Fibroblast of the aortic adventitia (primary cell): ENCODE results near the gene CFAP77. TPM values are rescaled to one million over a fixed set of nuclear protein-coding genes. Genes with fewer than 3 reads are reported as not detected.
A peak's percentile ranks its signal among the peaks of the same experiment; 100 is the strongest.

Experiments used
- DNase-seq: peaks from one replicate; pipeline ENCODE4 v3.0.0-alpha.2; 2010; ENCODE audit warnings: low read depth
- H3K4me3 ChIP-seq: 2 replicates; pipeline ENCODE4 v1.5.1; 2011; ENCODE audit warnings: low read depth, mild to moderate bottlenecking, control low read depth, low read length, moderate library complexity
- total RNA-seq: library from RNA; depleted of rRNA; stranded (reverse); fragments of >200 nt; gene quantifications from 2 replicates; pipeline ENCODE4 v1.2.3, GENCODE V29; 2012; ENCODE audit warnings: low replicate concordance
- TF ChIP-seq, protein P1 (sequence below): IDR thresholded peaks from 2 replicates; pipeline ENCODE4 v1.5.1; 2011; ENCODE audit warnings: mild to moderate bottlenecking, low read length, control low read depth, inconsistent platforms; ENCODE audit not compliant: insufficient read depth

The CFAP77 gene
- total RNA-seq = not detected in 2 replicates

DNA sequence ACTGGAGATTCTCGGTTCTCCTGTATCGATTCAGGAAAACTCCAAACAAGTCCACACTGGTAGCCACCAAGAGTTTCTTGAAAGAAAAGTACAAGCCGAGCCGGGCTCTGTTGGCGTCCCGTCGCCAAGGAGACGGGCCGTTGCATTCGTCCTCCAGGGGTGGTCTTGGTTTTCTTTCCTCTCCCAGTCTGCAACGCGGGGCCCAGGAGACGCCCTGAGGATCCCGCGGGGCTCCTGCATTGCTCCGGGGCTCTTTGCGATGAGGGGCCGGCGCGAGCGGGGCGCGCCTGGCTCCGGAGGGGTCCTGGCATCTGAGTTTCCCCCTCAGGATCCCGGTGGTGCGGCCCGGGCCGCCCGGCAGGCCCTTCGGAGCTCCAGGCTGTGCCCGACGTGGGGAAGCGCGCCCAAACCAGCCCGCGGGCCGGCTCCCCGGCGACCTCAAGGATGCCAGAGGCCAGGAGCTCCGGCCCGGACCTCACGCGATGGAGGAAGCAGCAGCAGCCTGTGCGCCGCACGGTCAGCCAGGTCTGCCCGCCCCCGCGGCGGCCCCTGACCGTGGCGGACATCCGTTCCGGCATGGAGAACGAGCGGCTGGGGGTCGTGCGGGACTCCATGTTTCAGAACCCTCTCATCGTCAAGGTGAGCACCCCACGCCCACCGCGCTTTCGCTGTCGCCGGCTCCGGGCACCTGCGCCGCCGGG, at the start of gene CFAP77:
TSS of gene CFAP77 (plus strand) at position 384 of the 701 bp plus-strand sequence. CDS start at position 445, 61 bp downstream.
- DNase-seq = peak; percentile 47
- H3K4me3 ChIP-seq = peak within 1 kb of the TSS; percentile 59
- TF ChIP-seq, protein P1, sequence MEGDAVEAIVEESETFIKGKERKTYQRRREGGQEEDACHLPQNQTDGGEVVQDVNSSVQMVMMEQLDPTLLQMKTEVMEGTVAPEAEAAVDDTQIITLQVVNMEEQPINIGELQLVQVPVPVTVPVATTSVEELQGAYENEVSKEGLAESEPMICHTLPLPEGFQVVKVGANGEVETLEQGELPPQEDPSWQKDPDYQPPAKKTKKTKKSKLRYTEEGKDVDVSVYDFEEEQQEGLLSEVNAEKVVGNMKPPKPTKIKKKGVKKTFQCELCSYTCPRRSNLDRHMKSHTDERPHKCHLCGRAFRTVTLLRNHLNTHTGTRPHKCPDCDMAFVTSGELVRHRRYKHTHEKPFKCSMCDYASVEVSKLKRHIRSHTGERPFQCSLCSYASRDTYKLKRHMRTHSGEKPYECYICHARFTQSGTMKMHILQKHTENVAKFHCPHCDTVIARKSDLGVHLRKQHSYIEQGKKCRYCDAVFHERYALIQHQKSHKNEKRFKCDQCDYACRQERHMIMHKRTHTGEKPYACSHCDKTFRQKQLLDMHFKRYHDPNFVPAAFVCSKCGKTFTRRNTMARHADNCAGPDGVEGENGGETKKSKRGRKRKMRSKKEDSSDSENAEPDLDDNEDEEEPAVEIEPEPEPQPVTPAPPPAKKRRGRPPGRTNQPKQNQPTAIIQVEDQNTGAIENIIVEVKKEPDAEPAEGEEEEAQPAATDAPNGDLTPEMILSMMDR = no peak

DNA sequence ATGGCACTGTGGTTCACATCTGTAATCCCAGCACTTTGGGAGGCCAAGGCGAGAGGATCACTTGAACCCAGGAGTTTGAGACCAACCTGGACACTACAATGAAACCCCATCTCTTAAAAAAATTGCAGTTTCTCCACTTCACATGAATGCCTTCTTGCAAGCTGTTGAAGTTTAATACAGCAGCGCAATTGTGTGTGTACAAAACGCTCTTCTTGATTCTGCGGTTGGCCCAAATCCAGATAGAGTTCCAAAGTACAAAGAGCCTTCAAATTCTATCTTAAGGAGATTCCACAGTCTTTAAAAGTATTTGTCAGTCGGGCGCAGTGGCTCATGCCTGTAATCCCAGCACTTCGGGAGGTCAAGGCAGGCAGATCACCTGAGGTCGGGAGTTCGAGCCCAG, 45.9 kb upstream of the CFAP77 start:
- H3K4me3 ChIP-seq = no peak overlapping the region
- TF ChIP-seq, protein P1 = no peak
- DNase-seq = no peak

DNA sequence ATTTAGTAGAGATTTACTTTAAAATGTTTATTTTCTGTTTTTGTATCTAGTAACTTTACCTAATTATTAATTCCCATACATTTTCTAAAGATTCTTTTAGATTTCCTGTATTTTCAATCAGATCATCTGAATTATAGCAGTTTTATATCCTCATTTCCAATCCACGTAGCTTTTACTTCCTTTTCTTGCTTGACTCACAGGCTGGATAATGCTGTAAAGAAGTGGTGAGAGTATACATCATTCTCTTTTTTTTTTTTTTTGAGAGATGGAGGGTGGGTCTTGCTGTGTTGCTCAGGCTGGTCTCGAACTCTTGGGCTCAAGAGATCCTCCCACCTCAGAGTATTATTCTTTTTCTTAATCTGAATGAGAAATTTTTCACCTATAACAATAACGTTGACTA, 44.0 kb upstream of the CFAP77 start:
- TF ChIP-seq, protein P1 = no peak
- no peak for DNase-seq

DNA sequence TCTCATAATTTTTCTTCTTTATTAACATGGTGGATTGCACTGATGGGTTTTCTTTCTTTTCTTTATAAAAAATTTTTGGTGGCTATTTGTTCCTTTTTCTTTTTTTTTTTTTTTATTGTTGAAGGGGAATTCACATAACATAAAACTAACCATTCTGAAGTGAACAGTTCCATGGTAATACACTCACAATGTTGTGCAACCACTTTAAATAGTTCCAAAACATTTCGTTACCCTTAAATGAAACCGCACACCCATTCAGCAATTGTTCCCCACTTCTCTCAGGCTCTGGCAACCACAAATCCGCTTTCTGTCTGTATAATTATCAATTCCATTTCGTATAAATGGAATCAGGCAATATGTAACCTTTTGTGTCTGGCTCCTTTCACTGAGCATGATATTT, 43.5 kb upstream of the CFAP77 start:
- DNase-seq = no peak
- no peak overlapping the region for H3K4me3 ChIP-seq
- TF ChIP-seq, protein P1 = no peak

More for the DNA sequence above, 44.0 kb upstream of the CFAP77 start:
- H3K4me3 ChIP-seq = no peak overlapping the region

DNA sequence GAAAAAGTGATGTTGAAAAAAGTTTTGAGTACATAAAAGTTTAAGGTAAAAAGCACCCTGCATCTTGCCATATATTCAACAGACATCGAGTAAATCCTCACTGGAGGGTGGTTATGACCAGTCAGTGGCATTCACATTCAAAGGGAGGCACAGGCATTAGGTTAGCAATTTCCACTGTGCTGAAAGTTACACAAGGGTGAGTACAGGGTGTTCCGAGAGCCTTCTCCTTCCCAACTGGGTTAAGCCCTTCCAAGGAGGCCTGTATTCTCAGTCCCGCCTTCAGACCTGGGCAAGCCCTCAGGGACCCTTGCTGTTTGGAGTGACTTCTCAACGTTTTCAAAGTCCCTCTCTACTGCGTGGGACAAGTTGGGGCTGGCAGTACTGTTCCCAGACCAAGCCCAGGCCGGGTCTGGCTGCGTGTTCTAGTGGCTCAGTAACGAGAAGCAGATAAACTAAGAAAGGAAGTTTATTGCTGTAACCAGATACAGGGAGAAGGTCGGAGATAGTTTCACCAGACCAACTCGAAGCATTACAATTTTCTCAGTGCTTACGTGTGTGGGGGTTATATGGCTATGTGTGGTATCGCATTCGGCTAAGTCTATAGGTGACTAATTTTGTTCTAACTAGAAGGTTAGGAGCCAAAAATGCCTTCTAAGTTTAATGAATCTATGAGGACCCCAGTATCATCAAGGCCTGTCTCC, 42.2 kb upstream of the CFAP77 start:
- no peak for DNase-seq
- no peak overlapping the region for H3K4me3 ChIP-seq
- TF ChIP-seq, protein P1 = no peak

DNA sequence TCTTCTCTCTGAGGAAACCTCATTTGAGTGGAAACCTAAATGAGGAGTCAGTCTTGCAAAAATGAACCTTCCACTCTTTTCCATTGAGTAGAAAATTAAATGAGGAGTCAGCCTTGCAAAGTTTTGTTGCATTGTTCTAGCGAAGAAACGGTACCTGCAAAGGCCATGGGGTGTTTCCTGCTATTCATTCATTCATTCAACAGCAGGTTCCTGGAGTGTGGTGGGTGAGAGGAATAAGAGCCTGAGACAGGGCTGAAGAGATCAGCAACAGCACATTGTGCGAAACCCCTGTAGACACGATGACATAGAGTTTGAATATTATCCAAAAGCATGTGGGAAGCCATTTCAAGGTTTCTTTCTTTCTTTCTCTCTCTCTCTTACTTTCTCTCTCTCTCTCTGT, 40.6 kb upstream of the CFAP77 start:
- no peak overlapping the region for H3K4me3 ChIP-seq
- DNase-seq = no peak
- TF ChIP-seq, protein P1 = no peak
